K562 (cell line): ENCODE measurements around the gene PRICKLE4. TPM values are rescaled to one million over a fixed set of nuclear protein-coding genes. Genes with fewer than 3 reads are reported as not detected.

Experiments
- BCOR ChIP-seq: fragments of 450-650 bp; IDR thresholded peaks from 2 replicates; pipeline ENCODE4 v1.6.1; 2016
- HNRNPLL ChIP-seq: fragments of 200-400 bp; formaldehyde crosslinking; IDR thresholded peaks from 2 replicates; pipeline ENCODE4 v1.6.1; 2017; ENCODE audit warnings: low read length, low read depth, mild to moderate bottlenecking; ENCODE audit not compliant: poor library complexity, severe bottlenecking
- MEF2A ChIP-seq: IDR thresholded peaks from 2 replicates; pipeline ENCODE4 v1.6.1; 2011; ENCODE audit warnings: low read depth, mild to moderate bottlenecking, low read length, moderate library complexity; ENCODE audit not compliant: control insufficient read depth
- NR0B1 ChIP-seq: fragments of 450-650 bp; IDR thresholded peaks from one replicate; pipeline ENCODE4 v1.6.1; 2018; ENCODE audit warnings: mild to moderate bottlenecking, moderate library complexity; ENCODE audit not compliant: partially characterized antibody
- NR1H2 ChIP-seq: sonication (generic); formaldehyde crosslinking; IDR thresholded peaks from 2 replicates; pipeline ENCODE4 v1.4.0; 2020; ENCODE audit warnings: mild to moderate bottlenecking, missing genetic modification reagents
- PCBP1 ChIP-seq: fragments of 200-400 bp; formaldehyde crosslinking; IDR thresholded peaks from 2 replicates; pipeline ENCODE4 v1.6.1; 2018; ENCODE audit warnings: mild to moderate bottlenecking, low read depth, low read length; ENCODE audit not compliant: poor library complexity, severe bottlenecking
- PRPF4 ChIP-seq: fragments of 200-400 bp; formaldehyde crosslinking; IDR thresholded peaks from one replicate; pipeline ENCODE4 v1.6.1; 2017; ENCODE audit warnings: low read length, low read depth, mild to moderate bottlenecking; ENCODE audit not compliant: insufficient read depth, poor library complexity, severe bottlenecking
- RB1 ChIP-seq: fragments of 450-650 bp; IDR thresholded peaks from 2 replicates; pipeline ENCODE4 v1.6.1; 2017; ENCODE audit warnings: low read depth, mild to moderate bottlenecking
- SAP30 ChIP-seq: fragments of 200-600 bp; sonication (generic); IDR thresholded peaks from 2 replicates; pipeline ENCODE4 v1.6.1; 2012; ENCODE audit warnings: borderline replicate concordance, low read depth, mild to moderate bottlenecking, moderate library complexity, low read length, control low read depth, inconsistent platforms; ENCODE audit not compliant: insufficient read depth, poor library complexity, severe bottlenecking
- SIN3A ChIP-seq, 2 experiments: fragments of 150-350 bp in 1 of 2; IDR thresholded peaks; 2 replicates each; pipeline ENCODE4 v1.6.1; 2011 to 2016; ENCODE audit warnings: borderline replicate concordance in 2 of 2, low read depth in 2 of 2, low read length in 2 of 2, mild to moderate bottlenecking in 2 of 2, moderate library complexity in 2 of 2; ENCODE audit not compliant: control insufficient read depth in 1 of 2
- STAT6 ChIP-seq: sonication (generic); formaldehyde crosslinking; IDR thresholded peaks from 2 replicates; pipeline ENCODE4 v1.8.1; 2023; ENCODE audit warnings: mild to moderate bottlenecking, missing genetic modification reagents
- TEAD4 ChIP-seq, 2 experiments: sonication (generic) in 1 of 2; formaldehyde crosslinking in 1 of 2; IDR thresholded peaks; 2 replicates each; pipeline versions ENCODE4 v1.6.1 to v1.8.0; 2012 to 2022; ENCODE audit warnings: borderline replicate concordance in 1 of 2, inconsistent platforms in 1 of 2, low read length in 1 of 2, mild to moderate bottlenecking in 1 of 2, missing genetic modification reagents in 1 of 2
- ZBTB33 ChIP-seq: sonication (generic); formaldehyde crosslinking; IDR thresholded peaks from 2 replicates; pipeline ENCODE4 v1.8.1; 2023; ENCODE audit warnings: mild to moderate bottlenecking, missing genetic modification reagents
- ZBTB9 ChIP-seq: fragments of 450-650 bp; formaldehyde crosslinking; IDR thresholded peaks from 2 replicates; pipeline ENCODE4 v1.4.0; 2020; ENCODE audit warnings: mild to moderate bottlenecking, moderate library complexity
- ZNF143 ChIP-seq: sonication (generic); formaldehyde crosslinking; IDR thresholded peaks from 2 replicates; pipeline ENCODE4 v1.9.0; 2022; ENCODE audit warnings: mild to moderate bottlenecking, missing genetic modification reagents
- ZNF740 ChIP-seq, 3 experiments: fragments of 200-800 bp in 1 of 3; sonication (Bioruptor generic) in 1 of 3; sonication (generic) in 1 of 3; formaldehyde crosslinking in 1 of 3; IDR thresholded peaks; 2 replicates each; pipeline versions ENCODE4 v1.6.1 to v1.8.0; 2016 to 2022; ENCODE audit warnings: mild to moderate bottlenecking in 2 of 3, missing compliant biosample characterization in 2 of 3, missing genetic modification characterization in 2 of 3, missing genetic modification reagents in 1 of 3
- polyA plus RNA-seq, 8 experiments: library from polyadenylated mRNA; depleted of rRNA in 4 of 8; stranded (reverse) in 5 of 8; unstranded in 3 of 8; fragments of >200 nt; fragmentation: Nextera tagmentation in 2 of 8; fragmentation: Illumina TruSeq in 1 of 8; extraction: Ambion mirVana in 2 of 8; extraction: Trizol in 1 of 8; gene quantifications; 2 replicates each; pipeline versions ENCODE4 v1.2.1 to v1.2.3, GENCODE V29; 2011 to 2014; ENCODE audit warnings: inconsistent platforms in 1 of 8, missing spikeins in 1 of 8
- total RNA-seq, 7 experiments: library from RNA; depleted of rRNA in 6 of 7; stranded (reverse); fragments of >200 nt in 6 of 7; fragmentation: Illumina TruSeq in 2 of 7; extraction: Trizol in 2 of 7; gene quantifications; 2 replicates each; pipeline versions ENCODE4 v1.2.1 to v1.2.3, GENCODE V29; 2011 to 2021; ENCODE audit warnings: low replicate concordance in 1 of 7

The PRICKLE4 gene
- total and polyA plus RNA-seq, 9 of the 15 experiments (the other 6 are each of a cell fraction or from before 2014, with no cell fraction given), result 0.20 to 0.32 (median 0.27) TPM; not detected in 6

- TF ChIP-seq ZBTB33 (CRISPR knock-in tag), result peak; percentile 84
- peak; percentile 37 for TF ChIP-seq STAT6
- TF ChIP-seq NR1H2 (CRISPR knock-in tag), result peak; percentile 60; the same call in 1 of the 2 replicates
- peak; percentile 90 for TF ChIP-seq SAP30
- TF ChIP-seq TEAD4 (IDR thresholded peaks at IDR 0.05; ENCODE audit: low read length), result peak; percentile 37
- no peak for TF ChIP-seq TEAD4 (CRISPR knock-in tag; IDR thresholded peaks at IDR 0.05; ENCODE audit: borderline replicate concordance)
- peak; percentile 68 for TF ChIP-seq BCOR
- TF ChIP-seq MEF2A, result peak; percentile 16
- no peak for TF ChIP-seq ZNF143 (CRISPR knock-in tag)
- peak; percentile 89 for TF ChIP-seq RB1
- TF ChIP-seq PRPF4, result peak; percentile 71
- no peak for TF ChIP-seq ZNF740 (CRISPR knock-in tag; IDR thresholded peaks at IDR 0.05)
- TF ChIP-seq ZNF740 (tag; IDR thresholded peaks at IDR 0.05), result no peak
- peak; percentile 95 to 98 for TF ChIP-seq SIN3A (IDR thresholded peaks at IDR 0.05; ENCODE audit: borderline replicate concordance in 2 of 2, control insufficient read depth in 1 of 2, low read depth in 2 of 2, low read length in 2 of 2)
- peak; percentile 64 for TF ChIP-seq PCBP1
- TF ChIP-seq ZBTB9 (CRISPR knock-in tag), result peak; percentile 74; the same call in 1 of the 2 replicates
- no peak for TF ChIP-seq NR0B1
- TF ChIP-seq HNRNPLL, result peak; percentile 76
Observed at GRCh38 chr6:41787219-41787917, 6.8 kb downstream of the PRICKLE4 start, which contains the start of gene TOMM6 (continued).
